HG03558 (cell line): ENCODE results near the gene FDXACB1.
A peak's percentile ranks its signal among the peaks of the same experiment; 100 is the strongest.

Experiments
- ATAC-seq: cut with Tn5 transposase; IDR thresholded peaks from one replicate; pipeline ENCODE4 v1.9.1; 2021; ENCODE audit warnings: moderate number of reproducible peaks; ENCODE audit not compliant: unreplicated experiment; ENCODE audit errors: extremely low read depth

The FDXACB1 gene

GRCh38 chr11:111846636-111847035 is 32.3 kb downstream of the FDXACB1 start:
- ATAC-seq, result no peak

DNA sequence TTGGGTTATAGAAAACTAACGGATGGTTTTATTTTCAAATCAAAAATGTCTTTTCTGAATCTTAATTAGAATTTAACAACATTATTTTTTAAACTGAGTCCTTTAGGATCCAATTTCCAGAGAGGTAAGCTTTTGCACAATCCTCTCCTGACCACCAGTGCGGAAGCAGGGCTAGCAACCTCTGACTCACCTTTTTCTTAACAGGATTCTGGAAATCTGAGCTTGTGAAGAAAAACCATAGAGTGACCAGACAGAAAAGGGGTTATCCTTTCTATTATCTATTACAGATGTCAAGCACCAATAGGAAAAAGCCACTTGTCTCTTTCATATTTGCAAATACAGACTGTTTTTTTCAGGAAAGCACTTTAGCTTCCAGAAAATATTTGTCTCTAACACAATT is 32.9 kb downstream of the FDXACB1 start:
- no peak for ATAC-seq

- ATAC-seq, result no peak
Observed at GRCh38 chr11:111845276-111846028, 33.5 kb downstream of the FDXACB1 start.

- ATAC-seq, result no peak
Observed at GRCh38 chr11:111843661-111844060, 35.3 kb downstream of the FDXACB1 start.

- ATAC-seq, result no peak
Observed at GRCh38 chr11:111841370-111842053, 37.5 kb downstream of the FDXACB1 start.

- ATAC-seq, result no peak
Observed at GRCh38 chr11:111840143-111840542, 38.8 kb downstream of the FDXACB1 start.

- no peak for ATAC-seq
Observed at GRCh38 chr11:111838054-111838453, 40.9 kb downstream of the FDXACB1 start.

DNA sequence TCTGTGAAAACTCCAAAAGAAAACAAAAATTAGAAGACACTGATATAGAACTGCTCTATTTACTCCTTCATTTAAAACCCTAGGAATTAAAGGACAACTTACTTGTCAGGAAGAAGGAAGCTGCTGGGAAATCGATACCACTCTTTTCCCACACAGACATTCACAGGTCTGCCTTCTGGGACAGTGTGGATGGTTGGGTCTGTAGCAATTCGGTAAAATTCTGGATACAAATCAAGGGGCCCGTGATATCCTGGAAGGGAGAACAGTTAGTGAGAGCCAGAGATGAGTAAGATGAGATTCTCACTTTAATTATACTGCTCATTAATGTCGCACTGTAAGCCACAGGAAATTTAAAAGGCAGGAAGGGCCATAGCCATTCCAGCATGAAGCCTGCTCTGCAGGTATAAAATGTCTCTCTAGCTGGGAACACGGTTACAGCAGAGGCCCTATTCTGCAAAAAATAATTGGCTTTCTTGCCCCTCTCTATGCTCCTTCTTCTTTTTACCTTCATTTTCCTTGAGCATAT is 41.5 kb downstream of the FDXACB1 start:
- ATAC-seq, result no peak

DNA sequence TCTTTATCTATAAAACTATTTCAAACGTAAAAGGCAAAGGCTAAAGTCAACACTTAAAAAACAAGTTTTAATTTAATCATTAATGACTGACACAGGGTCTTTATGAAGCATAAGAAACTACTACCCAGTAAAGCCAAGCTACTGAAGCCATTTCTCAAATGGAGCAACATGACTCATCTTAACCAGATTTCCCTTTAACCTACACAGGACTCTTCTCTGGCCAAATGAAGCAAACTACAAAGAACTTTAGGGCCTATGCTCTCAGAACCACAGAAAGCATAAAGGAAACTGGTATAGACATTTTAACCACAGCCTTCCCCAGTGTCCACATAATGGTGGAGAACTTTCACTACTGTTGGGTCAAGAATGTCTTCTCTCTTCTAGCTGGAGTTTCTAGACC is 42.2 kb downstream of the FDXACB1 start:
- ATAC-seq, result peak; percentile 75

- no peak for ATAC-seq
Observed at GRCh38 chr11:111836162-111836561, 42.8 kb downstream of the FDXACB1 start.

DNA sequence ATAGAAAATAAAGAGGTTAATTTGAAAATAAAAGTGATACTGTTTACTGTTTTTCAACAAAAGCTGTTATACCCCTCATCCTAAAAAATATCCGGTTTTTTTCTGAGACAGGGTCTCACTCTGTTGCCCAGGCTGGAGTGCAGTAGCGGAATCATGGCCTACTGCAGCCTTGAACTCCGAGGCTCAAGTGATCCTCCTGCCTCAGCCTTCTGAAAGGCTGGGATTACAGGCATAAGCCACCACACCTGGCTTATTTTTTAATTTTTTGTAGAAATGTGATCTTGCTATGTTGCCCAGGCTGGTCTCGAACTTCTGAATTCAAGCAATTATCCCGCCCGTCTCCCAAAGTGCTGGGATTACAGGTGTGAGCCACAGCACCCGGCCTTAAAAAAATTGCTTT is 43.3 kb downstream of the FDXACB1 start:
- no peak for ATAC-seq

GRCh38 chr11:111834432-111835163 is 44.4 kb downstream of the FDXACB1 start:
- ATAC-seq, result no peak

GRCh38 chr11:111833524-111833923 is 45.4 kb downstream of the FDXACB1 start:
- no peak for ATAC-seq

DNA sequence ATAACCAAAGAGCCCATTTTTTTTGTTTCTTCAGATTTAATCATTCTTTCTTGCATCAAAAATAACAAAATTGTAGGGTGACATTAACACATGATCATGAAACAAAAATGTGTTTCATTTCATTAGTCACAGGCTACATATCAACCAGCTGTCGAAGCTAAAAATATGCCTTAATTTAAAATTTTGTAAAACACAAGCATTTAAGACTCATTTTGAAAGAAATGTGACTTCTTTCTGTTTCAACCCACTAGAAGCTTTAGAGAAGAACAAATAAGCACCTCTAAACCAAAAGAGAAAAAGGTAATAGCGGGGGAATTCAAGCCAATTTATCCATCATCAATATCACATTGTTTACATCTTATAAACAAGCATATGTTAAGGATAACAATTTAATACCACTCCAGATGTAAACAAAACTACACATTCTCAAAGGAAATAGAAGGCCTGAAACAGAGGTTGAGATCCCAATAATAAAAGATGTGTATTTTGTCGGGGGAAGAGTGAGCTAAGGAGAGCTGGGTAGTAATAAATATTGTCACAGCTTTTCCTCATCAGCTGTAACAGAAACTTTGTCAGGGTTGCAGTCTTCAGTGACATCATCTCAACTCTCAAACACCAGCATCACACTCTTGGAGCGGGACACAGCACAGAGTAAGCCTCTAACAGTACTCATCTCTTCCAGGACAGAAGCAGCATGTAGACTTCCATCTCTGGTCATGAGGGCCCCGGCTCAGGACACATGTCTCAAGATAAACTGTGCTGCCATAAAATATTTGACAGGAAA is 49.6 kb downstream of the FDXACB1 start:
- peak; percentile 76 for ATAC-seq

DNA sequence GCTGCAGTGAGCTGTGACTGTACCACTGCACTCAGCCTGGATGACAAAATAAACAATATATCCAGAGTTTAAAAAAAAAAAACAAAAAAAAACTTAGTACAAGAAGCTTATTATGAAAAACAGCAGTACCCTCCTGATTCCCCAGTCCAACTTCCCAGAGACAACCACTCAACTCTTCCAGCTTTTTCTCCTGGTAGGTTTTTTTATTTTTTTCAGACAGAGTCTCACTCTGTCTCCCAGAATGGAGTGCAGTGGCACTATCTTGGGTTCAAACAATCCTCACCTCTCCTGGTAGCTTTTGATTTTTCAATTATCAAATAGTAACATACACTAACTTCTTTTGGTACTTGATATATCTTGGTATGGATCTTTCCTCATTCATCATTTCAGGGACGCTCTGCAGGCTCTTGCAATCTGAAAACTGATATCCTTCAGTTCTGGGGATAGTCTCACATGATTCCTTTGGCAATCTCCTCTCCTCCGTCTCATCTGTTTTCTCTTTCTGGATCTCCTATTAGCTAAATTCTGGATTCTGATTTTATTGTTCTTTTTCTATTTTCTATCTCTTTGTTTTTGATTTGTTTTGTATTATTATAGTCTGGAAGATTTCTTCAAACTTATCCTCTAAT is 52.5 kb downstream of the FDXACB1 start:
- no peak for ATAC-seq
